ENCODE measurements around the gene KLHL25. TPM values are rescaled to one million over a fixed set of nuclear protein-coding genes. Genes with fewer than 3 reads are reported as not detected.

Gene KLHL25
- total RNA-seq, 1 donor from 2014 or later: 45.1 TPM

GRCh38 chr15:85723960-85724945 lies 70.5 kb downstream of the KLHL25 start:
- Mint-ChIP-seq H3K9me3 (ENCODE audit: unreplicated experiment) (peaks cover 2% of the 10 kb centered on the region), H3K27me3 (ENCODE audit: unreplicated experiment) (peaks cover 2% of the 10 kb centered on the region), H3K4me1 (ENCODE audit: low read depth, unreplicated experiment) (peaks cover 7% of the 10 kb centered on the region), H3K4me3 (ENCODE audit: unreplicated experiment) (no peak overlapping the region), H3K36me3 (ENCODE audit: unreplicated experiment) (no peaks in the 10 kb centered on the region), H3K27ac (ENCODE audit: unreplicated experiment) (no peak overlapping the region)
- DNase-seq: no peak
- TF ChIP-seq CTCF (IDR thresholded peaks at IDR 0.05; ENCODE audit: partially characterized antibody, unreplicated experiment): no peak

- no peak for TF ChIP-seq CTCF (IDR thresholded peaks at IDR 0.05; ENCODE audit: partially characterized antibody, unreplicated experiment)
- peaks cover 9% of the 10 kb centered on the region for H3K4me1 Mint-ChIP-seq (ENCODE audit: low read depth, unreplicated experiment)
- no peak overlapping the region for H3K27ac Mint-ChIP-seq (ENCODE audit: unreplicated experiment)
- no peak overlapping the region for H3K4me3 Mint-ChIP-seq (ENCODE audit: unreplicated experiment)
- no peaks in the 10 kb centered on the region for H3K36me3 Mint-ChIP-seq (ENCODE audit: unreplicated experiment)
- H3K9me3 Mint-ChIP-seq (ENCODE audit: unreplicated experiment): peaks cover 2% of the 10 kb centered on the region
- peaks cover 2% of the 10 kb centered on the region for H3K27me3 Mint-ChIP-seq (ENCODE audit: unreplicated experiment)
- no peak for DNase-seq
Measured at GRCh38 chr15:85722374-85723152, 72.2 kb downstream of the KLHL25 start.

- peaks cover 5% of the 10 kb centered on the region for H3K4me1 Mint-ChIP-seq (ENCODE audit: low read depth, unreplicated experiment)
- H3K36me3 Mint-ChIP-seq (ENCODE audit: unreplicated experiment): no peaks in the 10 kb centered on the region
- peaks cover 2% of the 10 kb centered on the region for H3K27me3 Mint-ChIP-seq (ENCODE audit: unreplicated experiment)
- H3K9me3 Mint-ChIP-seq (ENCODE audit: unreplicated experiment): no peaks in the 10 kb centered on the region
- peak overlapping the region; percentile 67 for H3K27ac Mint-ChIP-seq (ENCODE audit: unreplicated experiment)
- no peak overlapping the region for H3K4me3 Mint-ChIP-seq (ENCODE audit: unreplicated experiment)
- DNase-seq: no peak
- TF ChIP-seq CTCF (IDR thresholded peaks at IDR 0.05; ENCODE audit: partially characterized antibody, unreplicated experiment): no peak
Measured at GRCh38 chr15:85718981-85719380, 75.7 kb downstream of the KLHL25 start.

GRCh38 chr15:85718271-85718971 lies 76.3 kb downstream of the KLHL25 start:
- no peak for TF ChIP-seq CTCF (IDR thresholded peaks at IDR 0.05; ENCODE audit: partially characterized antibody, unreplicated experiment)
- DNase-seq: no peak
- Mint-ChIP-seq H3K27ac (ENCODE audit: unreplicated experiment) (no peak overlapping the region), H3K27me3 (ENCODE audit: unreplicated experiment) (peaks cover 2% of the 10 kb centered on the region), H3K36me3 (ENCODE audit: unreplicated experiment) (no peaks in the 10 kb centered on the region), H3K4me3 (ENCODE audit: unreplicated experiment) (no peak overlapping the region), H3K4me1 (ENCODE audit: low read depth, unreplicated experiment) (peaks cover 5% of the 10 kb centered on the region), H3K9me3 (ENCODE audit: unreplicated experiment) (no peaks in the 10 kb centered on the region)
